CD4-positive, alpha-beta T cell treated with Interferon alpha-2 for 1 hour (primary cell): ENCODE results near the gene HK1.
"Not testable (repeated sequence)": the region's sequence is repeated elsewhere in the genome, so short reads cannot be mapped to it uniquely, and the experiment has no call there.

ENCODE experiments used
- DNase-seq, 2 donors: peaks; one replicate each; pipeline ENCODE4 v3.0.0-alpha.2; 2020 to 2022

Gene HK1

DNA sequence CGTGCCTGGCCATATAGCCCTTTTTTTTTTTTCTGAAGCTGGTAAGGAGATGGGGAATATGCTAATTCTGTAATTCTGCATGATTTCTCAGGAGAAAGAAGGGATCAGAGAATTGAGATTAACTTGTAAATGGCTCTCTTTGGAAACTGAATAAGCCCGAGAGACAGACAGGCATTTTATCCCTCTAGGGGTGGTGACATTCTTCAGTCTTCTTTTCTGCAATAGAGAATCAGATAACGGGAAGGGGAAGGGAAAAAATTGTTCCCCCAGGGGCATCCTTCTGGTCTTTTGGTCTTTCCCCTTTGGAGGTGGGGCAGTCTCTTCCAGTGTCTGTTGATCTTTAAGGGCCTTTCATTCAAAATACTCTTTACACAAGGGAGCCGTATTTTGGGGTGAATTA is 34.2 kb downstream of the HK1 start:
- DNase-seq: no peak

GRCh38 chr10:69315100-69315542 is 36.8 kb downstream of the HK1 start:
- no peak for DNase-seq

DNA sequence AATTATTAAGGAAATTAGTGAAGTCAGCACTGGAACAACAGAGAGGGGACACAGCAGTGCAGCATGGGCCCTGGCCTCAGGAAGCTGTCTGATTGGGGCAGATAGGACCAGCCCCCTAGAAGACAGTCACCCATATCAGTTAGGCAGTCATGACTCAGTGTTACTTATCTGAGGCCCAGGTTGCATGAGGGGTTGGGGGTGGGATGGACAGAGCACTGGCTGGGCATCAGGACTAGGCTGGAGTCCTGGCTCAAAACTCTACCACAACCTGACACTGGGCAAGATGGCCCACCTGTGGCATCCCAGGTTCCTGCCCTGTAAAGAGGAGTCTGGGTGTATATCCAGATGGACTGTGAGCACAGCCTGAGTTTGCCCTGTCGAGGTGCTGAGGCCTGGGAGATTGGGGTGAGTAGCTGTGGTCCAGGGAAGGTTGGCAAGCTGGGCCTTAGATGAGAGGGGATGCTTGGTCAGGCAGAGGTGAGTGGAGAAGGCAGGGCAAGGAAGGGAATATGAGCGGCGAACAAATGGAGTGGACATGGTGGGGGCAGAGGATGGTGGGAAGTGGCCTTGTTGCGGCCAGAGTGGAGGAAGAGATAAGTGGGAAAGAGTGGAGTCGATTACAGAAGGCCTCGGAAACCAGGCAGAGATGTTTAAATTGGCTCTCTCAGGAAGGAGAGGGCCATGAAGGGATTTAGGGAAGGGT is 37.5 kb downstream of the HK1 start:
- DNase-seq: no peak

DNA sequence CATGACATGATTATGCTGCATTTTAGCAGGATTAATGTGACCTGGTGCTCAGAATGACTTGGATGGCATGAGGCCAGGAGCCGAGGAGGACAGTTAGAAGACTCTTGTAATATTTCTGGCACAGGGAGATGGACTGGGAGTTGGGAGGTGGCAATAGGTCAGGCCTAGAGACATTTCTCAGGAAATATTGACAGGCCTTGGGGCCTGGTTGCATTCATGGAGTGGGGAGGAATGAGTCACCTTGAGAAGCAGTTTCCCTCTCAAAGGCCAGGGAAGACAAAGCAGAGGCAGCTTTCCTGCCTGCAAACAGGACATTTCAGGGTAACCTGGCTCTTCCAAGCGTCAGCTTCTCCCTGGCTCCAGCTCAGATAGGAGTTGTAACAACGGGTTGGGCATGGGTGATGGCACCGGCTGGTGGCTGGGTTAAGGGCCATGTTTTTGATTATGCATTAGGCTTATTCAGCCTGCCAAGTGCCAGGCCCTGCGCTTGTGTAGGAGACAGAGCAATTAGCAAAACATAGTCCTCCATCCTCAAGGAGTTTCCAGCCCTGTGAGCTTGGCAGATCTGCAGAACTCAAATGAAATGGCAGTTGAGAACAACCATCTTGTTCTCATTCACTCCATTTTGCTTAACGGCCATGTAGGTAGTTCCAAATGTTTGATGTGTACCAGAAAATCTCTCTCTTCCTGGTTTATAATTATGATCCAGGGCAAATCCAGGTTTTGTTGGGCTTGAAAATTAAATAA is 38.2 kb downstream of the HK1 start:
- no peak for DNase-seq

GRCh38 chr10:69317175-69317604 is 38.9 kb downstream of the HK1 start:
- DNase-seq: no peak

GRCh38 chr10:69317626-69318105 is 39.4 kb downstream of the HK1 start:
- DNase-seq: no peak

DNA sequence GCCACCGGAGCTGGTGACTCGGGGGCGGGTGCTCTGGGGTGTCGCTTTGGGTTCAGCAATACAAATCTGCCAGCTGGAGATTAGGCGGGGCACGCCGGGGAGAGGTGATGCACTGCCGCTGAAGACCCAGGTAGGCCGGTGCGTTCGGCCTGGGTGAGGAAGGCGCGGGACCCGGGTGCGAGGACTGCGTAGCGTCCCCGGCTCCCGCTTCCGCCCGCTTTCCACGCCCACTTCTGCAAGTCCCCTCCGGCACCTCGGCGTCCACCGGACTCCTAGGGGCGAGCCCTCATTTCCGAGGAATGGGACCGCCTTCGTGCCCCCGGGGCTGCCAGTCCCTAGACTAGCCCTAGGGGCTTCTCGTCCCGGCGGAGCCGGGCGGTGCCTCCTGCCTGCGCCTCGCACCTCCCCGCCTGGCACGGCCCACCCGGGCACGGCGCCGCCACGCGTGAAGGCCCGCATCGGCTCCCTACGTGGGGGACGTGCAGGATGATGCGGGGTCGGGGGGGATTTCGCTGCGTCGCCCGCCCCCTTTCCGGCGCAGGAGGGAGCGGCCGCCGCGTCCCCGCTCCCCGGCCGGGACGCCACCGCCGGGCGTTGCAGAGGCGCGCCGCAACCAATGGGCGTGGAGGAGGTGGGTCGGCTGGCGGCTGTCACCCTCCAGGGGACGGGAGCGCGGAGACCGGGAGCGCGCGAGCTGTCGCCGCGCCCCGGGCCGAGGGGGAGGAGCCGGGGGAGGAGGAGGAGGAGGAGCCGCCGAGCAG is 40.0 kb downstream of the HK1 start:
- peak; percentile 88 to 93 for DNase-seq

DNA sequence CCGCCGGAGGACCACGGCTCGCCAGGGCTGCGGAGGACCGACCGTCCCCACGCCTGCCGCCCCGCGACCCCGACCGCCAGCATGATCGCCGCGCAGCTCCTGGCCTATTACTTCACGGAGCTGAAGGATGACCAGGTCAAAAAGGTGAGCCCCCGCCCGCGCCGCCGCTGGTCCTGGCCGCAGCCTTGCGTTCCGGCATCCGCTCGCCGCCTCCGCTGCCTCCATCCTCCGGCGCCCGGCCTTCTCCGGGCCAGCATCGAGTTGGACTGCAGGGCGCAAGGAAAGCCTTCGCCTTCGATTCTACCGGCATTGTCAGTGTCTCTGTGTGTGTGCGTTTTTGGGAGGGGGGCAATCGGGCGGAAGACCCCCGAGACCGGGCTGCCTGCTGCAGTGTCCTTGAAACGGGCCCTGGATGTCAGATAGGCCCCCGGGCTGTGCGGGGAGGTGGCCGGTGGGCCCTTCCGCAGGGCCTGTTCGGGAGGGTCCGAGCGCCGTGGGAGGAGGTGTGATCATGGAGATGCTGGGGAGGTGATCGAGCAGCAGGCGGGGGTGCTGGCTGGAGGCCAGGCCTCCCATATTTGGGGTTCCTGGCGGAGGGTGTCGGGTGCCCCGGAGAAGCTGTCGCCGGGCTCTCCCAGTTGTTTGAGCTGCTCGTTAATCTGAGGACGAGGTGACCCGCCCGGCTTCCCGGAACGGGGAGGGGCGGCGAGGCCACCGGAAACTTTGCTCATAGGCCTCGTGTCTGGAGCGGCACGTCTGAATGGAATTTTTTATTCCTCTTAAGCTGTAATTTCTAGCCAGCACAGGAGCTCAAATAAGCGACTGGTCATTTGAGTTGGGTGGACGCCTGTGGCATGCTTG is 40.8 kb downstream of the HK1 start:
- peak; percentile 85 to 92 for DNase-seq

DNA sequence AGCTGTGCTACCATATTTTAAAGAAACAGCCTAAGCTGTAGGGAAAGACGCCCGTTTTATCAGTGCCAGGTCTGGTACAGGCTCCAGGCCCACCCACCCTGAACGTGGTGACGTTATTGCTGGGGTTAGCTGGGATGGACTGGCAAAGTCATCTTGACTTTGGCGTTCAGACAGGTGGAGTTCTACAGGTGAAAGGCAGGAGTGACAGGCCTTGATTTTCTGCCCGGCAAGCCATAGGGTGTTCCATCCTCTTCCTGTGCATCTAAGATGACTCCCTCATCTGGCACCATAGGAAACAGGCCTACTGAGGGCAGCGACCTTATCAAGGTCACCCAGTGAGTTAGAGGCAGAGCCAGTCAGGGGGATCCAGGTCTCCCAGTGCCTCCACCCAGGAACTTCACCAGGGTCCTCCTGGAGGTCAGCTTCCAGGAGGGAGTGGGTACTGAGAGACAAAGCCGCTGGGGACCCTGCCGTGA is 41.6 kb downstream of the HK1 start:
- peak in 1 of 2 donors; percentile 28 for DNase-seq

DNA sequence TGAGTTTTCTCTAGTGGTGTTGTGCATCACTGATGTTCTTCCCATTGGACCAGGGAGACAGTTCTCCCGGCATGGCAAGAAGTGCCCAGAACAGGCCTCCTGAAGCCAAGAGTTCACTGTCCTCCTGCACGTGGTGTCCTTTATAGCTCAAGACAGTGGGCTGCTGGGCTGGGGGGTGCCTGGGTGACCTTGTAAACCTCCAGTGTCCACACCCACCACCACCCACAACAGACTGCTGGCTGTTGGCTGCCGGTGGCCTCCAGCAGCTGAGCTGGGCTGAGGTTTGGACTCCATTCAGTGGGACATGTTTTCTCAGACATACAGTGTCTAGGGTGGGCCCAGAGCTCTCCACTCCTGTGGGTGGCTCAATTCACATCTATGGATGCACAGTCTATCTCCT is 42.2 kb downstream of the HK1 start:
- DNase-seq: no peak

DNA sequence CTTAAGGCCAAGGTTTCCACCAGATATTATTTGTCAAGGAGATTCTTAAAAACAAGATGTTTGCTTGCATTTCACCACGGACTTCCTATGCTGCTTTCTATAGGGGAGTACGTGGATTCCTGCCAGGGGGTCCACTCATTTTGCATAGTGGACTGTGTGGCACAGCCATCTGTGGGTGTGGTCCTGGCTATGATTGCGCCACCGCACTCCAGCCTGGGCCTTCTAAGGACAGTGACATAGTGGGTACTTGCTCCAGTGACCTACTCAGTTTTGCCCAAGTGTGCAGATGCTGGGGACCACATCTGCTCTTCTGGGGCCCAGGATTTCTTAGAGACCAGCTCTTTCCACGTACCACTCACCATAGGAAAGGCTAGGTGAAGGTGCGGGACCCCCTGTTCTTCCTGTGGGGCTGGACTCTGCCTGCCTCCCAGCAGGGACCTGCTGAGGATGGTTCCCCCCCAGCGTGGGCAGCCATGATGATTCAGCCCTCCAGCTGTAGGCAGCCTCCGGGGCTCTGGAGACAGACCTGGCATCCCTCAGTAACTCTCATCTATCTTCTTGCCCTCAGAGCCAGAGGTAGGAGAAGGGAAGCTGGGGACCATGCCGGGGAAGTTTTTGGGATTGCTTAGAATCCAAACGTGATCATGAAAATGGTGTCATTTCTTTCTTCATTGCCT is 42.9 kb downstream of the HK1 start:
- no peak for DNase-seq

GRCh38 chr10:69321865-69322264 is 43.6 kb downstream of the HK1 start:
- DNase-seq: no peak

DNA sequence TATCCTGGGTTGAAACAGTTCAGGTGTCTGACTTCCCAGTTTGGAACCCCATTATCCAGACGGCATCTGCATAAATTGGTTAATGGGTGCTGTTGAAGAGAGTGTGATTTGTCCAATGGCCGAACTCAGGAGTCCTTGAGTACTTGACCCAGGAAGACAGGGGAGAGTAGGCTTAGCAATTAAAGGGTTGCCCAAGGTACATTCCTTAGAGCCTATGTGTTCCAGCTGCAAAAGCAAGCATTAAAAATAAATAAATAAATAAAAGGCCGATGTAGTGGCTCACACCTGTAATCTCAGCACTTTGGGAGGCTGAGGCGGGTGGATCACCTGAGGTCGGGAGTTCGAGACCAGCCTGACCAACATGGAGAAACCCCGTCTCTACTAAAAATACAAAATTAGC is 44.0 kb downstream of the HK1 start:
- DNase-seq: not testable (repeated sequence)

GRCh38 chr10:69323622-69324021 is 45.3 kb downstream of the HK1 start:
- no peak for DNase-seq

DNA sequence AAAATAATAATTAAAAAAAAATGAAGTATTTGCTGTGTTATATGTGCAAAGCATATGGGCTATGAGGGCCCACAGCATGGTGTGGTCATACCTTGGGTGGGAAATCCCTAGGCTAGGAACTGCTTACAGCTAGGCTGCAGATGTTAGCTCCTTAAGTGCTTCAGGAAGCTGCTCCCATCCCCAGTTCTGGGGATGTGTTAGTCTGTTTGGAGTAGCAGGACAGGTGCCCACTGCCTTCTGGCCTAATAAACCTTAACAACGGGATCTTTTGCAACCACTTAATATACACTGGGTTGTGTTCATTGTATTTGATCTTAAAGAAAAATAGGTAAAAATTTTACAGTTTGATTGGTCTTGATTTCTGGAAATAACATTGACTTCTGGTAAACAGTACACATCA is 46.3 kb downstream of the HK1 start:
- no peak for DNase-seq

DNA sequence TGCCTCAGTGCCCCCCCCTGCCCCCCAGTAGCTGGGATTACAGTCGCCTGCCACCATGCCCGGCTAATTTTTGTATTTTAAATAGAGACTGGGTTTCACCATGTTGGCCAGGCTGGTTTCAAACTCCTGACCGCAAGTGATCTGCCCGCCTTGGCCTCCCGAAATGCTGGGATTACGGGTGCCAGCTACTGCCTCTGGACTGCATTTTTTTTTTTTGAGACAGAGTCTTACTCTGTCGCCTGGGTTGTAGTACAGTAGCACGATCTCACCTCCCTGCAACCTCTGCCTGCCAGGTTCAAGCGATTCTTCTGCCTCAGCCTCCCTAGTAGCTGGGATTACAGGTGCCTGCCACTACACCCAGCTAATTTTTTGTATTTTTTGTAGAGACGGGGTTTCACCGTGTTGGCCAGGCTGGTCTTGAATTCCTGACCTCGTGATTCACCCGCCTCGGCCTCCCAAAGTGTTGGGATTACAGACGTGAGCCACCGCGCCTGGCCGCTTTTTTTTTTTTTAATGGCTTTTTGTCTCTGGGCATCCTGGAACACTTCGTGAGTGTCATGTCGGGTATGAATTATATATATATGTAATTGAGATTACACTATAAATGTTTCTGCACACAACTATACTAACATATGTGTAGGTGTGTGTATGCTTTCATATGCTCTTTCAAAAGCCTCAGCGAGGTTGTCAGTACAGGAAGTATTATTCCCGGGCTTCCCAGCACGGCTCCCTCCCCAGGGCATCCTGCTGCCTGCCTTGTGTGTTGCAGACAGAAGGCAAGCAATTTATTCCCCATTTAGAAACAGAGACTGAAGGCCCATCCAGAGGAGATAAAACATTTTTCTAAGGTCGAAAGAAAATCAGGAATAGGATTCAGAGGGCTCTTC is 47.6 kb downstream of the HK1 start:
- not testable (repeated sequence) for DNase-seq

GRCh38 chr10:69326692-69327091 is 48.4 kb downstream of the HK1 start:
- no peak for DNase-seq

GRCh38 chr10:69327463-69328379 is 49.4 kb downstream of the HK1 start:
- DNase-seq: peak; percentile 36 to 50

GRCh38 chr10:69328380-69328735 is 50.1 kb downstream of the HK1 start:
- no peak for DNase-seq

GRCh38 chr10:69328888-69329287 is 50.6 kb downstream of the HK1 start:
- DNase-seq: not testable (repeated sequence)
